Epithelial cell of proximal tubule (primary cell): ENCODE measurements around the gene ABCG8. TPM values are rescaled to one million over a fixed set of nuclear protein-coding genes. Genes with fewer than 3 reads are reported as not detected.
A peak's percentile ranks its signal among the peaks of the same experiment; 100 is the strongest.

Experiments used
- DNase-seq: peaks from one replicate; pipeline ENCODE4 v3.0.0-alpha.2; 2011; ENCODE audit warnings: low read depth
- H3K4me3 ChIP-seq: 2 replicates; pipeline ENCODE4 v1.5.1; 2011; ENCODE audit warnings: low read depth, mild to moderate bottlenecking, low read length
- total RNA-seq: library from RNA; depleted of rRNA; stranded (reverse); fragments of >200 nt; gene quantifications from 2 replicates; pipeline ENCODE4 v1.2.3, GENCODE V29; 2015
- TF ChIP-seq, protein P1 (sequence below): conservative IDR thresholded peaks from 2 replicates; pipeline ENCODE4 v1.5.1; 2012; ENCODE audit warnings: low read depth, mild to moderate bottlenecking, low read length

ABCG8 gene
- not detected in 2 replicates for total RNA-seq

GRCh38 chr2:43838560-43839267, at the start of gene ABCG8, which contains the start of gene ABCG5:
Gene ABCG8 (plus strand): TSS chr2:43838971. CDS start chr2:43839054, 83 bp downstream.
Gene ABCG5 (minus strand): TSS chr2:43838839. CDS start chr2:43838679, 160 bp downstream.
- TF ChIP-seq, protein P1, sequence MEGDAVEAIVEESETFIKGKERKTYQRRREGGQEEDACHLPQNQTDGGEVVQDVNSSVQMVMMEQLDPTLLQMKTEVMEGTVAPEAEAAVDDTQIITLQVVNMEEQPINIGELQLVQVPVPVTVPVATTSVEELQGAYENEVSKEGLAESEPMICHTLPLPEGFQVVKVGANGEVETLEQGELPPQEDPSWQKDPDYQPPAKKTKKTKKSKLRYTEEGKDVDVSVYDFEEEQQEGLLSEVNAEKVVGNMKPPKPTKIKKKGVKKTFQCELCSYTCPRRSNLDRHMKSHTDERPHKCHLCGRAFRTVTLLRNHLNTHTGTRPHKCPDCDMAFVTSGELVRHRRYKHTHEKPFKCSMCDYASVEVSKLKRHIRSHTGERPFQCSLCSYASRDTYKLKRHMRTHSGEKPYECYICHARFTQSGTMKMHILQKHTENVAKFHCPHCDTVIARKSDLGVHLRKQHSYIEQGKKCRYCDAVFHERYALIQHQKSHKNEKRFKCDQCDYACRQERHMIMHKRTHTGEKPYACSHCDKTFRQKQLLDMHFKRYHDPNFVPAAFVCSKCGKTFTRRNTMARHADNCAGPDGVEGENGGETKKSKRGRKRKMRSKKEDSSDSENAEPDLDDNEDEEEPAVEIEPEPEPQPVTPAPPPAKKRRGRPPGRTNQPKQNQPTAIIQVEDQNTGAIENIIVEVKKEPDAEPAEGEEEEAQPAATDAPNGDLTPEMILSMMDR = no peak
- no peak within 1 kb of the TSS for H3K4me3 ChIP-seq
- no peak for DNase-seq

GRCh38 chr2:43790147-43790546, 48.6 kb upstream of the ABCG8 start:
- H3K4me3 ChIP-seq = no peak overlapping the region
- no peak for DNase-seq
- TF ChIP-seq, protein P1 = no peak

GRCh38 chr2:43791035-43791765, 47.6 kb upstream of the ABCG8 start:
- no peak for DNase-seq
- H3K4me3 ChIP-seq = no peak overlapping the region
- TF ChIP-seq, protein P1 = no peak

- H3K4me3 ChIP-seq = no peak overlapping the region
- TF ChIP-seq, protein P1 = no peak
- peak; percentile 83 for DNase-seq
Observed at GRCh38 chr2:43792653-43793052, 46.1 kb upstream of the ABCG8 start.

GRCh38 chr2:43794956-43795355, 43.8 kb upstream of the ABCG8 start:
- no peak for DNase-seq
- TF ChIP-seq, protein P1 = no peak
- H3K4me3 ChIP-seq = no peak overlapping the region

GRCh38 chr2:43796206-43796605, 42.6 kb upstream of the ABCG8 start:
- TF ChIP-seq, protein P1 = no peak
- no peak overlapping the region for H3K4me3 ChIP-seq
- no peak for DNase-seq
